Ishikawa (cell line): Measurements from ENCODE around the gene SMOC1.

ENCODE experiments used
- CEBPB ChIP-seq: IDR thresholded peaks from 2 replicates; pipeline ENCODE4 v1.6.1; 2012
- CREB1 ChIP-seq: IDR thresholded peaks from 2 replicates; pipeline ENCODE4 v1.6.1; 2012; ENCODE audit warnings: low read depth
- EGR1 ChIP-seq: IDR thresholded peaks from 2 replicates; pipeline ENCODE4 v1.6.1; 2012
- EP300 ChIP-seq: IDR thresholded peaks from 2 replicates; pipeline ENCODE4 v1.6.1; 2012; ENCODE audit warnings: borderline replicate concordance
- FOXM1 ChIP-seq: IDR thresholded peaks from 2 replicates; pipeline ENCODE4 v1.6.1; 2012; ENCODE audit warnings: low read depth, borderline replicate concordance
- MAX ChIP-seq: IDR thresholded peaks from 2 replicates; pipeline ENCODE4 v1.6.1; 2012
- NFIC ChIP-seq: IDR thresholded peaks from 2 replicates; pipeline ENCODE4 v1.6.1; 2012
- RAD21 ChIP-seq: IDR thresholded peaks from 2 replicates; pipeline ENCODE4 v1.6.1; 2012; ENCODE audit warnings: low read depth
- REST ChIP-seq: IDR thresholded peaks from 2 replicates; pipeline ENCODE4 v1.6.1; 2012; ENCODE audit warnings: low read depth, mild to moderate bottlenecking
- TAF1 ChIP-seq: IDR thresholded peaks from 2 replicates; pipeline ENCODE4 v1.6.1; 2012; ENCODE audit warnings: low read depth, mild to moderate bottlenecking
- TCF12 ChIP-seq: IDR thresholded peaks from 2 replicates; pipeline ENCODE4 v1.6.1; 2012; ENCODE audit warnings: low read depth
- TEAD4 ChIP-seq: IDR thresholded peaks from 2 replicates; pipeline ENCODE4 v1.6.1; 2012
- USF1 ChIP-seq: IDR thresholded peaks from 2 replicates; pipeline ENCODE4 v1.6.1; 2012
- YY1 ChIP-seq: IDR thresholded peaks from 2 replicates; pipeline ENCODE4 v1.6.1; 2012; ENCODE audit warnings: low read depth
- ZBTB7A ChIP-seq: IDR thresholded peaks from 2 replicates; pipeline ENCODE4 v1.6.1; 2012; ENCODE audit warnings: low read depth

SMOC1 gene

GRCh38 chr14:69901113-69901951 is 22.1 kb downstream of the SMOC1 start:
- no peak for TF ChIP-seq REST
- TF ChIP-seq CEBPB: no peak

- TF ChIP-seq RAD21: no peak
- no peak for TF ChIP-seq TAF1
- TF ChIP-seq USF1: no peak
- TF ChIP-seq CEBPB: no peak
- no peak for TF ChIP-seq NFIC
- TF ChIP-seq FOXM1: no peak
- no peak for TF ChIP-seq TCF12
- TF ChIP-seq CREB1: no peak
- no peak for TF ChIP-seq REST
- TF ChIP-seq MAX: no peak
- no peak for TF ChIP-seq YY1
- TF ChIP-seq EGR1: no peak
- TF ChIP-seq ZBTB7A: no peak
- TF ChIP-seq EP300: no peak
- no peak for TF ChIP-seq TEAD4
These were observed 25.0 kb downstream of the SMOC1 start for GRCh38 chr14:69904246-69904645.

GRCh38 chr14:69906201-69906600 is 27.0 kb downstream of the SMOC1 start:
- TF ChIP-seq ZBTB7A: no peak
- TF ChIP-seq TEAD4: no peak
- no peak for TF ChIP-seq NFIC
- no peak for TF ChIP-seq TAF1
- no peak for TF ChIP-seq EGR1
- no peak for TF ChIP-seq TCF12
- TF ChIP-seq USF1: no peak
- no peak for TF ChIP-seq YY1
- no peak for TF ChIP-seq EP300
- TF ChIP-seq RAD21: no peak
- no peak for TF ChIP-seq CREB1
- TF ChIP-seq CEBPB: no peak
- TF ChIP-seq REST: no peak
- no peak for TF ChIP-seq FOXM1
- no peak for TF ChIP-seq MAX

GRCh38 chr14:69909826-69910550 is 30.8 kb downstream of the SMOC1 start:
- no peak for TF ChIP-seq NFIC
- no peak for TF ChIP-seq USF1
- TF ChIP-seq TAF1: no peak
- no peak for TF ChIP-seq YY1
- TF ChIP-seq EGR1: no peak
- TF ChIP-seq EP300: no peak
- no peak for TF ChIP-seq TCF12
- TF ChIP-seq TEAD4: no peak
- TF ChIP-seq RAD21: no peak
- no peak for TF ChIP-seq ZBTB7A
- no peak for TF ChIP-seq REST
- TF ChIP-seq CREB1: no peak
- no peak for TF ChIP-seq FOXM1
- no peak for TF ChIP-seq MAX
- TF ChIP-seq CEBPB: no peak
